BLaER1 treated with 17β-estradiol and CSF1 and Interleukin-3, amounts not matched to agents 10 nM and 100 nM (cell line): ENCODE results near the gene TNFRSF6B.
A peak's percentile ranks its signal among the peaks of the same experiment; 100 is the strongest.

Experiments
- H3K27ac ChIP-seq, 11 experiments: shearing (Covaris generic); formaldehyde crosslinking; 2 replicates each; pipeline ENCODE4 v1.8.1; 2022
- H3K27me3 ChIP-seq, 11 experiments: shearing (Covaris generic); formaldehyde crosslinking; 2 replicates each; pipeline ENCODE4 v1.8.1; 2022
- H3K36me3 ChIP-seq, 11 experiments: shearing (Covaris generic); formaldehyde crosslinking; 2 replicates each; pipeline ENCODE4 v1.8.1; 2022
- H3K4me1 ChIP-seq, 10 experiments: shearing (Covaris generic); formaldehyde crosslinking; 2 replicates each; pipeline ENCODE4 v1.8.1; 2022
- H3K4me2 ChIP-seq, 11 experiments: shearing (Covaris generic); formaldehyde crosslinking; 2 replicates each; pipeline ENCODE4 v1.8.1; 2022
- H3K4me3 ChIP-seq, 10 experiments: shearing (Covaris generic); formaldehyde crosslinking; 2 replicates each; pipeline ENCODE4 v1.8.1; 2022
- H3K9ac ChIP-seq, 11 experiments: shearing (Covaris generic); formaldehyde crosslinking; 2 replicates each; pipeline ENCODE4 v1.8.1; 2022
- H3K9me3 ChIP-seq, 11 experiments: shearing (Covaris generic); formaldehyde crosslinking; replicated peaks in 1 of 11; 2 replicates each; pipeline ENCODE4 v1.8.1; 2022
- H4K20me1 ChIP-seq, 11 experiments: shearing (Covaris generic); formaldehyde crosslinking; 2 replicates each; pipeline ENCODE4 v1.8.1; 2022
- Cebpa-rat ChIP-seq, 11 experiments: shearing (Covaris generic); IDR thresholded peaks; 2 replicates each; pipeline ENCODE4 v1.8.1; 2022

The TNFRSF6B gene

GRCh38 chr20:63740070-63740626, 43.7 kb downstream of the TNFRSF6B start:
- H4K20me1 ChIP-seq: peaks cover 33 to 65% (median 44%) of the 10 kb centered on the region in 11 experiments
- no peaks in the 10 kb centered on the region for H3K9me3 ChIP-seq
- H3K4me3 ChIP-seq: peak overlapping the region; percentile 67 to 85 (median 74)
- no peak for TF ChIP-seq Cebpa-rat (IDR thresholded peaks at IDR 0.05)
- peak overlapping the region; percentile 93 to 100 (median 98) for H3K4me2 ChIP-seq
- peak overlapping the region in 10 of 11 experiments; percentile 57 to 85 (median 80); a peak in 20 of 22 replicates for H3K27ac ChIP-seq
- H3K27me3 ChIP-seq: peaks cover 0 to 27% (median 0%) of the 10 kb centered on the region in 11 experiments; a peak in 7 of 22 replicates
- H3K9ac ChIP-seq: peak overlapping the region; percentile 71 to 90 (median 81)
- H3K36me3 ChIP-seq: peaks cover 15 to 34% (median 23%) of the 10 kb centered on the region in 11 experiments
- peaks cover 49 to 67% (median 59%) of the 10 kb centered on the region in 10 experiments for H3K4me1 ChIP-seq

GRCh38 chr20:63740627-63741353, 44.3 kb downstream of the TNFRSF6B start:
- H4K20me1 ChIP-seq: peaks cover 26 to 64% (median 37%) of the 10 kb centered on the region in 11 experiments
- H3K4me1 ChIP-seq: peaks cover 43 to 60% (median 53%) of the 10 kb centered on the region in 10 experiments
- H3K36me3 ChIP-seq: peaks cover 9 to 28% (median 19%) of the 10 kb centered on the region in 11 experiments; a peak in 19 of 22 replicates
- peak overlapping the region; percentile 93 to 100 (median 98) for H3K4me2 ChIP-seq
- peak overlapping the region; percentile 71 to 90 (median 81) for H3K9ac ChIP-seq
- peak overlapping the region in 9 of 11 experiments; percentile 61 to 85 (median 80); a peak in 19 of 22 replicates for H3K27ac ChIP-seq
- H3K27me3 ChIP-seq: peaks cover 0 to 27% (median 0%) of the 10 kb centered on the region in 11 experiments; a peak in 7 of 22 replicates
- no peaks in the 10 kb centered on the region for H3K9me3 ChIP-seq
- TF ChIP-seq Cebpa-rat (IDR thresholded peaks at IDR 0.05): peak; percentile 22 to 89 (median 67); a peak in 16 of 22 replicates
- peak overlapping the region; percentile 67 to 85 (median 74) for H3K4me3 ChIP-seq

DNA sequence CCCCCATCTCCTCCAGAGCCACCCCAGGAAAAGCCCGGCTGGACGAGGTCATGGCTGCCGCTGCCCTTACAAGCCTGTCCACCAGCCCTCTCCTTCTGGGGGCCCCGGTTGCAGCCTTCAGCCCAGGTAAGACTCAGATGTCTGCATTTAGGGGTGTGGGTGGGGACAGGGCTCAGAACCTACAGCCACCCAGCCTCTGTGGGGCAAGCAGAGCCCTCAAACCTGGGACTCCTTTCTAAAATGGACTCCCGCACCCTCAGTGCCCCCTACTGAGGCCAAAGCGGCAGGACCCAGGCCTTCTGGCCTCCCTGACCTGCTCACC, 44.9 kb downstream of the TNFRSF6B start:
- Histone ChIP-seq H3K9me3 (no peaks in the 10 kb centered on the region), H3K27me3 (peaks cover 0 to 23% (median 0%) of the 10 kb centered on the region in 11 experiments; a peak in 7 of 22 replicates), H3K27ac (peak overlapping the region in 8 of 11 experiments; percentile 73 to 85 (median 80); a peak in 16 of 22 replicates), H4K20me1 (peaks cover 21 to 59% (median 32%) of the 10 kb centered on the region in 11 experiments), H3K9ac (peak overlapping the region in 8 of 11 experiments; percentile 75 to 90 (median 82); a peak in 17 of 22 replicates), H3K4me1 (peaks cover 37 to 58% (median 49%) of the 10 kb centered on the region in 10 experiments), H3K36me3 (peaks cover 6 to 26% (median 19%) of the 10 kb centered on the region in 11 experiments; a peak in 18 of 22 replicates), H3K4me3 (peak overlapping the region in 8 of 10 experiments; percentile 67 to 85 (median 74); a peak in 16 of 20 replicates), H3K4me2 (peak overlapping the region; percentile 93 to 100 (median 98))
- no peak for TF ChIP-seq Cebpa-rat (IDR thresholded peaks at IDR 0.05)

DNA sequence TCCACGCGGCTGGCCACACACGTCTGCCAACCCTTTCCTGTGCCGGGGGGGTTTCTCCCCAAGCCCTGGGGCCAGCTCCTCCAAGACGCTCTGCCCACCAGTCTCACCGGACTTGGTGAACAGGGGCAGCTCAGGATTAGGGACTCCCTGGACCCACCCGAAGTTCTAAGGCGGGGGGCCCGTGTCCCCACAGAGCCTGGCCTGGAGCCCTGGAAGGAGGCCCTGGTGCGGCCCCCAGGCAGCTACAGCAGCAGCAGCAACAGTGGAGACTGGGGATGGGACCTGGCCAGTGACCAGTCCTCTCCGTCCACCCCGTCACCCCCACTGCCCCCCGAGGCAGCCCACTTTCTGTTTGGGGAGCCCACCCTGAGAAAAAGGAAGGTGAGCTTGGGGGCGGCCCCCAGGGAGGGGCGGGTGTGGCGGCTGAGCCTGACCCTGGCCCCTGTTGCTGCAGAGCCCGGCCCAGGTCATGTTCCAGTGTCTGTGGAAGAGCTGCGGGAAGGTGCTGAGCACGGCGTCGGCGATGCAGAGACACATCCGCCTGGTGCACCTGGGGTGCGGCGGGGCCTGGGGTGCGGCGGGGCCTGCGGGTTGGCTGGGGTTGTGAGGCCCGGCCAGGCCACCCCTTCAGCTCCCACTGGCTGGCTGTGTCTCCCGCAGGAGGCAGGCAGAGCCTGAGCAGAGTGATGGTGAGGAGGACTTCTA, 45.4 kb downstream of the TNFRSF6B start:
- Histone ChIP-seq H3K4me2 (peak overlapping the region; percentile 93 to 100 (median 98); a peak in 20 of 22 replicates), H3K36me3 (peaks cover 6 to 26% (median 19%) of the 10 kb centered on the region in 11 experiments; a peak in 18 of 22 replicates), H3K9me3 (no peaks in the 10 kb centered on the region), H3K4me1 (peaks cover 32 to 58% (median 47%) of the 10 kb centered on the region in 10 experiments), H3K9ac (peak overlapping the region in 8 of 11 experiments; percentile 75 to 90 (median 82); a peak in 14 of 22 replicates), H3K27me3 (peaks cover 0 to 18% (median 0%) of the 10 kb centered on the region in 11 experiments; a peak in 7 of 22 replicates), H3K4me3 (peak overlapping the region in 5 of 10 experiments; percentile 67 to 85 (median 74); a peak in 9 of 20 replicates), H4K20me1 (peaks cover 16 to 54% (median 30%) of the 10 kb centered on the region in 11 experiments), H3K27ac (peak overlapping the region in 8 of 11 experiments; percentile 73 to 85 (median 80); a peak in 15 of 22 replicates)
- TF ChIP-seq Cebpa-rat (IDR thresholded peaks at IDR 0.05): no peak

GRCh38 chr20:63742381-63743024, 46.1 kb downstream of the TNFRSF6B start:
- H4K20me1 ChIP-seq: peaks cover 9 to 47% (median 23%) of the 10 kb centered on the region in 11 experiments; a peak in 21 of 22 replicates
- H3K27ac ChIP-seq: no peak overlapping the region
- H3K9ac ChIP-seq: peak overlapping the region in 3 of 11 experiments; percentile 35 to 86 (median 83); a peak in 2 of 22 replicates
- peaks cover 6 to 26% (median 19%) of the 10 kb centered on the region in 11 experiments; a peak in 18 of 22 replicates for H3K36me3 ChIP-seq
- no peaks in the 10 kb centered on the region for H3K9me3 ChIP-seq
- no peak for TF ChIP-seq Cebpa-rat (IDR thresholded peaks at IDR 0.05)
- H3K27me3 ChIP-seq: peaks cover 0 to 11% (median 0%) of the 10 kb centered on the region in 11 experiments; a peak in 6 of 22 replicates
- peaks cover 26 to 56% (median 45%) of the 10 kb centered on the region in 10 experiments for H3K4me1 ChIP-seq
- 0 out of 22 replicates have a peak overlapping the region, but pooled peaks of 1 of the 11 experiments have one; percentile 99 for H3K4me2 ChIP-seq
- no peak overlapping the region for H3K4me3 ChIP-seq

DNA sequence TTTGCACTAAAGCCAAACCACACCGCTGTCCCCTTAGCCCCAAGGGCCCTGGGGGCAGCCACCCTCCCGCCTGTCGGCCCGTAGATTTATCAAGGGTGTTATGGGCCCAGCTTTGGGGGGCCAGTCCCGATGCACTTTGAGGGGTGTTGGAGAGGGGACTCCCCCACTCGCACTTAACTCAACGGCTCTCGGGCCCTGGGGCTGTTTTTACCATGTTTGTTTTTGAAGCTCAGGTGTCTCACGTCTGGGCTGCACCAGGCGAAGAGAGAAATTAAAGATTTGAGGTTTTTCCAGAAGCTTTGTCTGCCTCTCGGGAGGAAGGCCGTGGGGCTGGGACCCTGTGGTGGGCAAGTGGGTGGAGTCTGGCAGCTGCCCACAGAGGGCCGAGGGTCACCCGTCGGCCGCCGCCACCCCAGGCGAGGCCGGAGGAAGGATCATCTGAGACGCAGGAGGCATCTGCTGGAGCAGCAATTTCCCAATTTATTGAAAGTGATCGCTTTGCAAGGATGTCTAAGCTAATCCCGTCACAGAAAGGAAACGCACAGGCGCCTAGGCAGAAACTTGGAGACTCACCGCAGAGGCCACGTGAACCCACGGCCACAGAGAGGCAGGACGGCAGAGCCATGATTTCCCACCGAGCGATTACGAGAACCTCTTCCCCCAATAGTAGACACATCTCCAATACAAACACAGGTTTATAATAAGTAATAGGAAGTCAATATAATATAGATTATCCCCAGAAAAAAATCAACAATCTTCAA, 46.9 kb downstream of the TNFRSF6B start:
- Histone ChIP-seq H3K36me3 (peaks cover 6 to 26% (median 19%) of the 10 kb centered on the region in 11 experiments; a peak in 18 of 22 replicates), H3K9ac (0 out of 22 replicates have a peak overlapping the region, but pooled peaks of 2 of the 11 experiments have one; percentile 3 to 37), H3K27me3 (peaks cover 0 to 4% (median 0%) of the 10 kb centered on the region in 11 experiments; a peak in 3 of 22 replicates), H4K20me1 (peaks cover 4 to 40% (median 18%) of the 10 kb centered on the region in 11 experiments; a peak in 20 of 22 replicates), H3K9me3 (no peaks in the 10 kb centered on the region), H3K4me1 (peaks cover 20 to 56% (median 45%) of the 10 kb centered on the region in 10 experiments), H3K27ac (no peak overlapping the region; a peak in 1 of 22 replicates), H3K4me3 (no peak overlapping the region), H3K4me2 (no peak overlapping the region)
- no peak for TF ChIP-seq Cebpa-rat (IDR thresholded peaks at IDR 0.05)

GRCh38 chr20:63744158-63744557, 47.7 kb downstream of the TNFRSF6B start:
- TF ChIP-seq Cebpa-rat (IDR thresholded peaks at IDR 0.05): no peak
- Histone ChIP-seq H3K27ac (no peak overlapping the region), H3K36me3 (peaks cover 6 to 26% (median 19%) of the 10 kb centered on the region in 11 experiments; a peak in 18 of 22 replicates), H4K20me1 (peaks cover 0 to 33% (median 11%) of the 10 kb centered on the region in 11 experiments; a peak in 16 of 22 replicates), H3K9ac (no peak overlapping the region), H3K4me1 (peaks cover 13 to 56% (median 44%) of the 10 kb centered on the region in 10 experiments), H3K4me2 (no peak overlapping the region), H3K9me3 (no peaks in the 10 kb centered on the region), H3K4me3 (no peak overlapping the region), H3K27me3 (no peaks in the 10 kb centered on the region)
